ENCODE measurements around the gene IGF2. TPM values are rescaled to one million over a fixed set of nuclear protein-coding genes. Genes with fewer than 3 reads are reported as not detected.

IGF2 gene
- total RNA-seq, 2 experiments from 2014 or later, result not detected

DNA sequence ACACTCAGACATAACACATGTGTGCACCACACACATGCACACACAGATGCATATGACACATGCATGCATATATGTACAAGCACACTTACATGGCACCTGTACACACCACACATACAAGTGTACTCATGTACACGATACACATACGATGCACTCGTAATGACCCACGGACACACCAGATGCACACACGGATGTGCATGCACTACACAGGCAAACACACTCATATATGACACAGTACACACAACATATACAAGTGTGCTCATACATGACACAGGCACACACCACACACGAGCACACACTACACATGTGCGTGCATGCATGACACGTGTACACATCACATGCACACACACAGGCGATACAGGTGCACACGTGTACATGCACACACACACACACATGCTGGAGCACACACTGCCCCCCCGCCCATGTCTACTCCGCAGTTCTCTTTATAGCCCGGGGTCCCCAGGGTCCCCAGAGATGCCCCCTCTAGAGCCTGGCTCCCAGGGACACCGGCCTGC, 37.3 kb upstream of the IGF2 start:
- no peak overlapping the region for H3K27ac ChIP-seq (ENCODE audit: low read depth in 1 of 2, low read length in 2 of 2)
- ChIA-PET POLR2A (no interaction called here), CTCF (no interaction called here)
- no peaks in the 10 kb centered on the region for H3K36me3 Mint-ChIP-seq (ENCODE audit: low read depth)
- peaks cover 0 to 4% of the 10 kb centered on the region in 2 experiments for H3K9me3 ChIP-seq (ENCODE audit: control insufficient read depth in 1 of 2, insufficient read depth in 1 of 2, low read length in 2 of 2)
- H3K27me3 ChIP-seq (ENCODE audit: control insufficient read depth in 1 of 2, insufficient read depth in 2 of 2, low read length in 2 of 2), result no peaks in the 10 kb centered on the region
- no peaks in the 10 kb centered on the region for H3K4me1 Mint-ChIP-seq (ENCODE audit: low read depth)
- no peaks in the 10 kb centered on the region for H3K36me3 ChIP-seq (ENCODE audit: insufficient read depth, low read length)
- TF ChIP-seq CTCF (IDR thresholded peaks at IDR 0.05), result no peak
- intact Hi-C loops (cut with DNase I, micrococcal nuclease), result no loop called here
- no peaks in the 10 kb centered on the region for H3K4me1 ChIP-seq (ENCODE audit: insufficient read depth, low read length)
- ATAC-seq (ENCODE audit: poor library complexity) (no peak), DNase-seq (no peak)
- H3K27ac Mint-ChIP-seq, result no peak overlapping the region
- no peak overlapping the region for H3K4me3 ChIP-seq (ENCODE audit: low read length)
- no peak overlapping the region for H3K4me3 Mint-ChIP-seq
- no peaks in the 10 kb centered on the region for H3K9me3 Mint-ChIP-seq
- no peaks in the 10 kb centered on the region for H3K27me3 Mint-ChIP-seq

GRCh38 chr11:2175659-2176058, 36.5 kb upstream of the IGF2 start:
- no peak overlapping the region for H3K27ac ChIP-seq (ENCODE audit: low read depth in 1 of 2, low read length in 2 of 2)

DNA sequence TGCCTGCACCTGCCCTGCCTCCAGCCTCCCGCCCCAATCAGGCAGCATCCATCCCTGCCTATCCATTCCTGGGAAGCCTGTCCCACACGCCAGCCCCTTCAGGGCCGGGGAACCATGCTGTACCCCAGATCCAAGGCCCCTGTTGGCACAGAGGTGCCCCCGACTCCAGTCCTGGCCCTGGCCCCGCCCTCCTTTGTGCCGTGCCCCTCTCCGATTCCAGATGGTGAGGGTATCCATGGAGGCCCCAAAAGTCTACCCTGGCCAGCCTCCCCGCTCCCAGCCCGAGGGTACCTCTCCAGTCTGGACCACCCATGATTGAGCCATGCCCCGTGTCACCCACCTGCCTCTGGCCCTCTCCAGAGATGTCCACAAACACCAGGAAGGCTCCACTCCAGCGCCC, 35.2 kb upstream of the IGF2 start:
- TF ChIP-seq CTCF (IDR thresholded peaks at IDR 0.05), result no peak
- DNase-seq (no peak), ATAC-seq (ENCODE audit: poor library complexity) (no peak)
- H3K9me3 ChIP-seq (ENCODE audit: control insufficient read depth in 1 of 2, insufficient read depth in 1 of 2, low read length in 2 of 2), result peaks cover 0 to 9% of the 10 kb centered on the region in 2 experiments
- ChIA-PET CTCF (no interaction called here), POLR2A (no interaction called here)
- intact Hi-C loops (cut with DNase I, micrococcal nuclease), result no loop called here
- no peaks in the 10 kb centered on the region for H3K36me3 ChIP-seq (ENCODE audit: insufficient read depth, low read length)
- no peaks in the 10 kb centered on the region for H3K4me1 ChIP-seq (ENCODE audit: insufficient read depth, low read length)
- H3K27ac Mint-ChIP-seq, result no peak overlapping the region
- no peaks in the 10 kb centered on the region for H3K4me1 Mint-ChIP-seq (ENCODE audit: low read depth)
- H3K36me3 Mint-ChIP-seq (ENCODE audit: low read depth), result no peaks in the 10 kb centered on the region
- H3K4me3 Mint-ChIP-seq, result no peak overlapping the region
- H3K27me3 ChIP-seq (ENCODE audit: control insufficient read depth in 1 of 2, insufficient read depth in 2 of 2, low read length in 2 of 2), result no peaks in the 10 kb centered on the region
- no peaks in the 10 kb centered on the region for H3K9me3 Mint-ChIP-seq
- H3K4me3 ChIP-seq (ENCODE audit: low read length), result no peak overlapping the region
- no peak overlapping the region for H3K27ac ChIP-seq (ENCODE audit: low read depth in 1 of 2, low read length in 2 of 2)
- H3K27me3 Mint-ChIP-seq, result no peaks in the 10 kb centered on the region

More at GRCh38 chr11:2175659-2176058, 36.5 kb upstream of the IGF2 start:
- TF ChIP-seq CTCF (IDR thresholded peaks at IDR 0.05), result no peak
- H3K4me3 ChIP-seq (ENCODE audit: low read length), result no peak overlapping the region
- ChIA-PET CTCF (no interaction called here), POLR2A (interaction anchor here (0.6 kb wide), 1 partner anchor 757 kb away, joined by 3 read pairs; no protein-coding TSS in a partner anchor)
- H3K9me3 ChIP-seq (ENCODE audit: control insufficient read depth in 1 of 2, insufficient read depth in 1 of 2, low read length in 2 of 2), result peaks cover 0 to 4% of the 10 kb centered on the region in 2 experiments
- Mint-ChIP-seq H3K4me3 (no peak overlapping the region), H3K36me3 (ENCODE audit: low read depth) (no peaks in the 10 kb centered on the region), H3K27me3 (no peaks in the 10 kb centered on the region), H3K4me1 (ENCODE audit: low read depth) (no peaks in the 10 kb centered on the region), H3K9me3 (no peaks in the 10 kb centered on the region), H3K27ac (no peak overlapping the region)
- ATAC-seq (ENCODE audit: poor library complexity) (no peak), DNase-seq (no peak)
- H3K27me3 ChIP-seq (ENCODE audit: control insufficient read depth in 1 of 2, insufficient read depth in 2 of 2, low read length in 2 of 2), result no peaks in the 10 kb centered on the region
- intact Hi-C loops (cut with DNase I, micrococcal nuclease), result no loop called here
- H3K36me3 ChIP-seq (ENCODE audit: insufficient read depth, low read length), result no peaks in the 10 kb centered on the region
- no peaks in the 10 kb centered on the region for H3K4me1 ChIP-seq (ENCODE audit: insufficient read depth, low read length)
